GM19238 (cell line): ENCODE data around the gene KMT2D.

Experiments
- DNase-seq: peaks from one replicate; pipeline ENCODE4 v3.0.0; 2011; ENCODE audit warnings: low spot score; ENCODE audit not compliant: insufficient read length

Gene KMT2D

GRCh38 chr12:49036029-49036428 is 24.6 kb downstream of the KMT2D start:
- DNase-seq: no peak

GRCh38 chr12:49034286-49034622 is 26.3 kb downstream of the KMT2D start:
- no peak for DNase-seq

DNA sequence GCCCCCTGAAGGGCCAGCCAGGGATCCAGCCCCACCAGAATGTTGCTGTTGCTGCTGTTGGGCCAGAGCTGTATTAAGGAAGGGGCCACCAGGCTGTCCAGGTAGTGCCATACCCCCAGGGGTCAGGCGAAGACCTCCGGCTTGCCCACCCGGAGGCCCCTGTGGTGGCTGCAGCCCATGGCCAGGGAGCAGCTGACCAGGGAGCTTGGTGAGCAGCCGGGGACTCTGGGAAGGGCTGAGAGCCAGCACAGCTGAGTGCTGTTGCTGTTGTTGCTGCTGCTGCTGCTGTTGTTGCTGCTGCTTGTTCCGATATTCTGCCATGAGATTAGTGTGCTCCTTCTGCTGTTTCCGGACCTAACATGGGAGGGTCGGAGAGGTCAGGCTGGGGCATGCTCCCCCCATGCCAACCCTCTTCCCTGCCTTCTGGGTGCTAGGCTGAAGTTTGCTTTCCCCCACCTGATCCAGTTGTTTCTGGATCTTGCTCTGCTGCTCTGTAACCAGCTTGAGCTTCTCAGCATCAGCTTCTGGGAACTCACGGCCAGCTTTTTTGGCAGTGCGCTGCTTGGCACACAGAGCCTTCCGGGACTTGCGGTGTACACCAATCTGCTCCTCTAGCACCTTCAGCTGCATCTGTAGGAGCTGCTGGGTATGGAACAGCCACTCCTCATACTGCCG is 26.8 kb downstream of the KMT2D start:
- DNase-seq: no peak

- DNase-seq: no peak
Observed at GRCh38 chr12:49032679-49033447, 27.7 kb downstream of the KMT2D start.

- DNase-seq: no peak
Observed at GRCh38 chr12:49032276-49032675, 28.3 kb downstream of the KMT2D start.

DNA sequence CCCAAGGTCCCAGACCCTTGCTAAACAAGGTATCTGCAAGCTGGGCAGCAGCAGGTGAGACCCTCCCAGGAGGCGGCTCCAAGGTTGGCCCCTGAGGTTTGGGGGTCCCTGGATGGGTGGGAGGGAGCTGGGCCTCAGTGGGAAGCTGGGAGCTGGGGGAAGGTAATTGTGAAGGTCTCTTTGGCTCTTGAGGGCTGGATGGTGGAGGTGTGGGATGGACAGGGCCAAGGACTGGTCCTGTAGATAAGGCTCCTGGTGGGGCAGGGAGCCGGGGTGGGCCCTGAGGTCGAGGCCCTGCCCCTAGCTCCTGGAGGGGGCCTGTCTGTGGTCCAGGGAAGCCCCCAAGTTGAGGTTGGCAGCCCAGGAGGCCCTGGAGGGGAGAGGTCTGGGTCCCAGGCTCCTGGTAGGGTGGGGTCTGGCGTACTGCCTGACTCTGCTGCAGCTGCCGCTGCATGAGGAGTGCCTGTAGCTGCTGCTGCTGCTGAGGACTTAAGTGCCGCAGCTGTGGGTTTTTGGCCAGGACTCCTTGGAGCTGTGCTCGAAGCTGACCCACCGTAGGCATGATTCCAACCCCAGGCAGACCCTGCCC is 28.9 kb downstream of the KMT2D start:
- DNase-seq: no peak

DNA sequence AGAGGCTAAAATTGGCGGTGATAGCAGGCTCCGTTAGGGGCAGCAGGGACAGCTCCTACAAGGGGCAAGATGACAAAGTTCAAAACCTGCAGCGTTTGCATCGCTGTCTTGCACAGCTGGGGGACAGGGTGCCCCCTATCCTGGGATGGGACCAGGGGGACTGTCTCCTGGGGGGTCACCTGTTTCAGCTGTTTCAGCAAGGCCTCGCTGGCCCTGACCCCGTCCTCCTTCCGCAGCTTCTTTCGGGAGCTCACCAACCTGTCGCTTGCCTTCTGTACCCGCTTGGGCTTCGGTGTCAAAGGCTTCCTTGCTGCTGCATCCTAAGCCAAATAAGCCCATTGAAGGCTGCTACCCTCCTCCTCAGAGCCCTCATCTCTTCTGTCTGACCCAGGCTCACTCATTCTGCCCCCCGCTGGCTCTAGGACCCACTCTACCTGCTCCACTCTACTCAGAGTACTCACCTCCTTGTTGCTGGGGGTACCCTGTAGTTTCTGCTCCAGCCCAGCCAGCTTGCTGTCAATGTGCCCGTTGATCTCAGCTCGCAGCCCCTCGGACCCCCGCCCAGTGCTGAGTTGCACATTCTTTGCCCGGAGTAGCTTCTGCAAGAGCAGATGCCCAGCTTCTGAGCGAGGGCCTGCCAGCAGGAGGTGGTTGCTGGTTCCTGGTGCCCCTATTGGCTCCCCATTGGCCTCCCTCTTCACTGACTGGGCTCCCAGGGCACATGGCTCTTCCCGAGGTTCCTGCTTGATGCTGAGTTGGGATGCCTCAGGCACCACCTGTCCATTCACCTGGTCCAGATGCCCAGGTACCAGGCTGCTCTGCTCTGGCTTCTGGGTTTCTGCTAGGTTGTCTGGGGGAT is 29.7 kb downstream of the KMT2D start:
- DNase-seq: no peak

DNA sequence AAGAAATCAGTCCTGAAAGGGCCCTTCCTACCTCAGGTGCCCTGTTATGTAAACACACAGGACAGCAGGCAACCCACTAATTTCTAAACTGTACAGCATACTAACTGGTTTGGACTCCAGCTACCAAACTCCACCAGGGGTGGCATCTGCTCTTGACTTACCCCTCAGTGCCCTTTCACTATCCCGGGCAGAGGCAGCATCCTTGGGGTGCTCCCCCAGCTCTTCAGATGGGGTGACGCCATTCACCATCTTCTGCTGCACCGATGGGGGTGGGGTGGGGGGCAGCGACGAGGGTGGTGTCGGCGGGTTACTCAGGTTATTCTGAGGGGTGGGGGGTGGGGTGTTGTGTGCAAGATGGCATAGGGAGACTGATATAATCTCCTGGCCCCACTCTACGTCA is 30.5 kb downstream of the KMT2D start:
- no peak for DNase-seq

DNA sequence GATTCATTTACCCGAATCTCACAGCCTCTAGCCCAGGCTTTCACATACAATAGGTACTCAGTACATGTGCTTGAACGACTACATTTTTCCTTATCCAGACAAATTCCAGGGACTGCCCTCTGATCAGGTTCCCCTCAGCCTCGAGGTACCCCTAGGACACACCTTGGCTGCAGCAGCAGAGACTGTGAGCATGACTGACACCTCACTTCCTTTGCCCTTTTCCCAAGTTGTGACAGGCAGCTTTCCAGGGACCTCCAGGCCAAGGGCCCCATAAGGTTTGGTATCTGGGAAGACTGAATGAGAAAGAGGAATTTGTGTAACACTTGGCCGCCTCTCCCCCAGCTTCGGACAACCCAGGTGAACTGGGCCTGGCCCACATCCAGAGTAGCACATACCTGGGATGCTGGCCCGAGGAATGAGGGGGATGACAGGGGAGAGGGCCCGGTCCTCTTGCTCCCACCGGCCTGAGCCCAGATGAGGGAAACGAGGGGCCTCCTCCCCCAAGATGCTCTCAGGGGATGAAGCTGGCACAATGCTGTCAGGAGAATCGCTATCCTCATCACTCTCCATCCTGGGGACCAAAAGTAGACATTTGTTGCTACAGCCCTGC is 31.8 kb downstream of the KMT2D start:
- DNase-seq: no peak

- no peak for DNase-seq
Observed at GRCh38 chr12:49027846-49028555, 32.6 kb downstream of the KMT2D start.

DNA sequence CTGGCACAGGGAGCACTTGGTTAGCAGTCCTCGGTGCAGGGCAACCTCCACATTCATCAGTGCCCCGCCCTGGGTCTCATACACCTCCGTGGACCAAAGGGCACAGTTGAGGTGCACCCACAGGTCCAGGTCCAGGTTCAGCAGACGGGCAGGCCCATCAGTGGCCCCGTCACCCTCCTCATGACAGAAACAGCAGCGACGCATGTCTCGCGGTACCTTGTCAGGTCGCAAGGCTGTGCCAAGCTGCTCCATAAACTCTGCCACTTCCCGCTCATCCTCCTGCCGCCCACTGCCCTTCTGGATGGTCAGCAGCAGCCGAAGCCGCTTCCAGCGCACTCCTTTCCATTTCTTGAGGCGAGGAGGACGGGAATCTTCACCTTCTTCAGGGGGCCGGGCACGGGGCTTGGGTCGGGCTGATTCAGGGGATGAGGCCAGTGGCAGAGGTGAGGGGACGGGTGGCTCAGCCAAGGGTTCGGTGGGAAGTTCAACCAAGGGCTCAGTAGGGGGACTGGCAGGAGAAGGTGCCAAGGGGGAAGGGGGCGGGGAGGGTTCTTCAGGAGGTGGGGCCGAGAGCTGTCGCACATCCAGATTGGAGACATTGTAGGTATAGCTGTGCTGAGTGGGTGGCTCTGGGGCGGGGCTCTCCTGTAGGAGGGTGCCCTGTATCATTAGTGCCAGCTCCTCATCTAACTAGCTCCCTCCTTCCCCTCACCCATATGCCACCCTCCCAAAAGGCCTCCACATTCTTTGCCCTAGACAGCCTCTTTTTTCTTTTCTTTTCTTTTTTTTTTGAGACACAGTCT is 33.7 kb downstream of the KMT2D start:
- no peak for DNase-seq

DNA sequence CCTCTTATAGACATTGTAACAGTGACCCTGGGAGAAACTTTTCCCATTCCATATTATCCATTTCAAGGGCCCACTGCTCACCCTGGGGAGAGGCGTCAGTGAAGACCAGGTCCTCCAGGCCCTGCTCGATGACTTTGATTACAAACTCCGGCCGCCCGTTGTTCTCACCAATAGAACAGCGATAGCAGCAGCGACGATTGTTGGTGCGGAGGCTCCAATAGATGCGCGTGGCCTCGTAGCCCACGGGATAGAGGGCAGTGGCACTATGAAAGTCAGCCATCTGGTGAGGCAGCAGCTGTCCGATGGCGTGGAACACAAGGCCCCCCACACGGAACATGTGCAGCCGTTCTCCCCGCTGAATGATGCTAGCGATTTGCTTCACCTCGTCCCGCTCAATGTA is 34.5 kb downstream of the KMT2D start:
- DNase-seq: no peak

GRCh38 chr12:49025463-49025862 is 35.1 kb downstream of the KMT2D start:
- no peak for DNase-seq

- no peak for DNase-seq
Observed at GRCh38 chr12:49024543-49024942, 36.1 kb downstream of the KMT2D start.

DNA sequence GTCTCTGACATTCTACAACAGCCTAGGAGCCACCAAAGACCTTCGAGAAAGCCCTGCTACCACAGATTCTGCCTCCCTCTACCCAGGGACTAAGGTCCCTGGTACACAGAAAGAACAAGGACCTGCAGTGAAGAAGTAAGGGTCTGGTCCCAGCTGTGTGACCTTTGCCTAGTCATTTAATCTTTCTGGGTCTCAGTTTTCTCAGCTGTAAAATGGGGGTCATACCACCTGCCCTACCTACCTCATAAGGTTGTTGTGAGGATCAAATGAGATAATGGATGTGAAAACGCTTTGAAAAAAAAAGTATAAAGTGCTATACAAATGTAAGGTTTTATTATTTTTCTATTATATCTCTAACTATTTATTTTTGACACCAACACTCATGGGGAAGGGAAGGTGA is 36.8 kb downstream of the KMT2D start:
- DNase-seq: no peak

DNA sequence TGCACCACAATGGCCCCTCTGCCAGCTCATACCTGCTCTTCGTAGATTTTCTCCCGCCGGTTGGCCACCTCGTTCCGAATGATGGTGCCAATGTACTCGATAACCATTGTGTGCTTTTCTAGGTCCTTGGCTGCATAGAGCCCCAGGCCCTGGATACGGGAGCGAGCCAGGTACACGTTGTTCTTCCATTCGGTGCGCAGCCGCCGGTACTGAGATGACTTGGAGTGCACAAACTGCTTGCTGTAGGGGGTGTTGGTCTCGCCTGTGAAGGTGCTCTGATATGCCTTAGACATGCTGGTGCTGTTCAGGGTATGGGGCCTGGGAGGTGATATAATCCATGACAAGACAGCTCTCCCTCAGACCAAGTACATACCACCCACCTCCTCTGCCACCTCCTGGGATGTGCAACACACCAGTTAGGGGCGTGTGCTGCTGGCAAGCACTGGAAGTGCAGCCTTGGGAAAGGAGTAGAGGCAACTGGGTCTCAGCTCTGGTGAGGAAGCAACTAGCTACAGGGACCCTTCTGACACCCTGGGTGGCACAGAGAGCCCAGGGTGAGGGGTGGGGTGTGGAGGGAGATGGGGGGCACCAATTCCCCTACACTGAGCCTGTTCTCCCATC is 37.9 kb downstream of the KMT2D start:
- no peak for DNase-seq

- DNase-seq: no peak
Observed at GRCh38 chr12:49021292-49021915, 39.2 kb downstream of the KMT2D start.

DNA sequence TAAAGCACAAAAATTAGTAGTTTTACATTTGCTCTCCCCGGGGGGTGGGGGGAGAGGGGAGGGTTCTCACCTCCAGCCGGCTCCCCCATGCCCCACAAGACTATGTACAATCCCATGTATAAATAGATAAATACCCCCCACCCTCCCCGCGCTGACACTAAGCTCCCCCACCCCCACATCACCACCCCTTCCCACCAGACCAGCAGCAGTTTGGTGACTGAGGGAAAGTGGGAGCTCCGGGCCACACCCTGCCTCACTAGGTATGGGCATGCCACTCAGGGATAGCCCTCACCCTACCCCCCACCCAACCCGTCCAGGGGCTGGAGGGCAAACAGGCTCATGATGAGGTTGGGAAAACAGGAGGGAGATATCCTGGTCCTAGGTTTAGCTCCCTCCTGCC is 40.2 kb downstream of the KMT2D start:
- no peak for DNase-seq
